GM13977 (cell line): ENCODE data around the gene CNGA3.

Experiments
- DNase-seq: peaks from one replicate; pipeline ENCODE4 v3.0.0; 2012; ENCODE audit warnings: low spot score
- in situ Hi-C: fragments of 300-500 bp; cut with MboI; formaldehyde crosslinking; loops from one replicate; pipeline ENCODE4 v1.12.0; 2022; ENCODE audit warnings: low sequenced_read_pairs, low pct_unique_long_range_greater_than_20kb, mixed read lengths, inconsistent platforms; ENCODE audit not compliant: unreplicated experiment
- TF ChIP-seq, protein P1 (sequence below): IDR thresholded peaks from 2 replicates; pipeline ENCODE4 v1.5.1; 2012; ENCODE audit warnings: mild to moderate bottlenecking, control low read depth; ENCODE audit not compliant: insufficient read depth; ENCODE audit errors: extremely low read depth, missing control alignments

CNGA3 gene

DNA sequence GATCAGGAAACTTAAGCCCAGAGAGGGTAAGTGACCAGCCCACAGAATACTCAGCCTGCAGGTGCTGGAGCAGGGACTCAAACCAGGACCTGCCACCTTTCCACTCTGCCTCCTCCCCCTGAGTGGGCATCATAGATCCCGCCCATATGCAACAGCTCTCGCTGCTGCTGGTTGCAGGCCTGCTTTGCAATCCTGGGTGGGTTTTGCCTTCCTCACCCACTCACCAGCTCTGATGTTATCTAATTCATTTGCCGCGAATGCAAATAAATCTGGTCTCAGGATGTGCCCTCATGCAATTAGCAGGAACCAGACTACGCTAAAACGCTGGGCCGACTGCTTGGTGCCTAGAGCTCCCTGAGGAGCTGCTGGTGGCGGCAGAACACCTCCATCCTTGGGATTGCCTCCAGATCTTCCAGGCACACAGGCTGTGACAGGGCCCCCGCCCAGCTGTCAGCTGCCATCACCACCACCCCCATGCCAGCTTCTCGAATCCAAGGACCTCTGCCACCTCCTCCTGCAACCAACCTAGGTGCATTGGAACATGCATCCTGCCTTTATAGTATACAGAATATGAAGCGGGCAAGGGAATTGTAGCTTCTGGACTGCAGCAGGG, 28.8 kb downstream of the CNGA3 start:
- DNase-seq = no peak
- TF ChIP-seq, protein P1, sequence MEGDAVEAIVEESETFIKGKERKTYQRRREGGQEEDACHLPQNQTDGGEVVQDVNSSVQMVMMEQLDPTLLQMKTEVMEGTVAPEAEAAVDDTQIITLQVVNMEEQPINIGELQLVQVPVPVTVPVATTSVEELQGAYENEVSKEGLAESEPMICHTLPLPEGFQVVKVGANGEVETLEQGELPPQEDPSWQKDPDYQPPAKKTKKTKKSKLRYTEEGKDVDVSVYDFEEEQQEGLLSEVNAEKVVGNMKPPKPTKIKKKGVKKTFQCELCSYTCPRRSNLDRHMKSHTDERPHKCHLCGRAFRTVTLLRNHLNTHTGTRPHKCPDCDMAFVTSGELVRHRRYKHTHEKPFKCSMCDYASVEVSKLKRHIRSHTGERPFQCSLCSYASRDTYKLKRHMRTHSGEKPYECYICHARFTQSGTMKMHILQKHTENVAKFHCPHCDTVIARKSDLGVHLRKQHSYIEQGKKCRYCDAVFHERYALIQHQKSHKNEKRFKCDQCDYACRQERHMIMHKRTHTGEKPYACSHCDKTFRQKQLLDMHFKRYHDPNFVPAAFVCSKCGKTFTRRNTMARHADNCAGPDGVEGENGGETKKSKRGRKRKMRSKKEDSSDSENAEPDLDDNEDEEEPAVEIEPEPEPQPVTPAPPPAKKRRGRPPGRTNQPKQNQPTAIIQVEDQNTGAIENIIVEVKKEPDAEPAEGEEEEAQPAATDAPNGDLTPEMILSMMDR = no peak
- in situ Hi-C loops = loop anchor here (25.0 kb wide), 1 partner anchor 563 kb away; no protein-coding TSS in a partner anchor

DNA sequence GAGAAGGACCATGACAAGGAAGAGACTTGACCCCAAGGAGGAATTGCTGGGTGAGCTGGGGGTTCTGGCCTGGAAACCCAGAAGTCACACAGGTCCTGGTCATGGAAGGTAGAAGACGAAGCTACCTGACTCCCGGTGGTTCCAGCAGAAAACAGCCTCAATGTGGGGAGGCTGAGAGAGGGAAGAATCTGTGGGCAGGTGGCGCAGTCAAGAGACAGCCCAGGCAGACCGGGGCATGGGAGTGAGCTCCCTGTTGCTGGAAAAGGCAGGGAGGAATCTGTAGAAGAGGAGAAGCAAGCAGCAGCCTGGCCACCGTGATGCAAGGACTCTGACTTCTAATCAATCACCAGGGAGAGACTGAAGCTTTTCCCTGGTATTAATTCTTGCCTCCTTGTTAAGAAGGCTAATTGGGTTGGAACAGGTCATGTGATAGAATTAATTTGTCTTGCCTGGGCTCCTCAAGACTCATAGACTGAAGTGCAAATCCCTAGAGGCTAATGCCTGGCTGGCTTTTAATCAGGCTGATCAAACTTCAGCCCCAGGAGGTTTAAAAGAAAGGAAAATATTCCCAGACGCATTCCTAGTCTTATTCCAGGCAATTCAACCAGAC, 30.1 kb downstream of the CNGA3 start:
- in situ Hi-C loops = loop anchor here (25.0 kb wide), 1 partner anchor 564 kb away; no protein-coding TSS in a partner anchor
- no peak for DNase-seq

DNA sequence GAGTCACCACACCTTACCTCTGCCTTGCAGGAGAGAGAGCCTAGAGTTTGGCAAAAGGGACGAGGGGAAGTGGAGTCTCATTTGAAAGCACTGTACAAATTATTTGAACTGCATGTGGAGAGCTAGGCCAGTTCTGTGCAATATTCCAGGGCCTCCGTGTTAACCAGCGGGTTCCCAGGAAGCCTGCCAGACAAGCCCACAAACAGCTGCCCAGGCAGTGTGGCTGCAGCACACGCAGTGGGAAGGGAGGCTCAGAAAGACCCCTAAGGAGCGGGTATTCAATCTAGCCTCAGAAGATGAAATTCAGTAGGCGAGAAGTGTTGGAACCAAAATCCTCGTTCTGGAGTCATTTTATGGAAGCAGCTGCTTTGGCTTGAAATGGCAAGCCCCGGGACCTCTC, 30.7 kb downstream of the CNGA3 start:
- in situ Hi-C loops = loop anchor here (25.0 kb wide), 1 partner anchor 565 kb away; no protein-coding TSS in a partner anchor
- TF ChIP-seq, protein P1 = no peak
- no peak for DNase-seq

More for the DNA sequence above, 30.1 kb downstream of the CNGA3 start:
- TF ChIP-seq, protein P1 = no peak

DNA sequence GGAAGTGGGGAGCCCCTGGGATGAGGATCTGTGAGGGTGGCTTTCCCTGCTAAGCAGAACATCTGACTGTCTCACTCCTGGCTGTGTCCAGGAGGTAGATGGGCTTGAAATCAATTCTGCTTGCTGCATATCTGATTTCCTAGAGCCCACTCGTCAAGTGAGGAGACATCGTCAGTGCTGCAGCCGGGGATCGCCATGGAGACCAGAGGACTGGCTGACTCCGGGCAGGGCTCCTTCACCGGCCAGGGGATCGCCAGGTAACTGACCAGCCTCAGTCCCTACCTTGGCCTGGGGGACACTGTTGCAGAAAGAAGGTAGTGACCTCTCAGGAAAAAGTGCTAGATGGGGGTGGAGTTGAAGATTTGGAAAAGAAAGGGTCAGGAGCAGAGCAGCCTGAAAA, 31.3 kb downstream of the CNGA3 start:
- no peak for DNase-seq
- TF ChIP-seq, protein P1 = no peak
- in situ Hi-C loops = loop anchor here (25.0 kb wide), 1 partner anchor 565 kb away; no protein-coding TSS in a partner anchor

DNA sequence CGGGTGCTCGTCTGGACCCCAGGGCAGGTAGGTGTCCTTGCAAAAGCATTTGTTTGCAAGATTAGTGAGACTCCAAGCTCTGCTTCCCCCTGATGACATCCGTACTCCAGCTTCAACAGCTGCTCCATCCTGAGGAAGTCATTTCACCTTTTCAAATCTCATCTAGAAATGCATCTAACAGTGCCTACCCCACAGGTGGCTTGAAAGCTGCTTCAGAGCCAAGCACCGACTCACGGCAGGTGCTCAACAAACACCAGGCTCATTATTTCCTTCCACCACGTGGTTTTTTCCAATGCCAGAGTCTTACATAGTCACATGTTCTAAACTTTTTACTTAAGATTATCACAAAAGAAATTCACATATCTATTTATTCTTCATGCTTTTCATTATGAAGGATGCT, 31.9 kb downstream of the CNGA3 start:
- no peak for DNase-seq
- TF ChIP-seq, protein P1 = no peak
- in situ Hi-C loops = loop anchor here (25.0 kb wide), 1 partner anchor 566 kb away; no protein-coding TSS in a partner anchor

DNA sequence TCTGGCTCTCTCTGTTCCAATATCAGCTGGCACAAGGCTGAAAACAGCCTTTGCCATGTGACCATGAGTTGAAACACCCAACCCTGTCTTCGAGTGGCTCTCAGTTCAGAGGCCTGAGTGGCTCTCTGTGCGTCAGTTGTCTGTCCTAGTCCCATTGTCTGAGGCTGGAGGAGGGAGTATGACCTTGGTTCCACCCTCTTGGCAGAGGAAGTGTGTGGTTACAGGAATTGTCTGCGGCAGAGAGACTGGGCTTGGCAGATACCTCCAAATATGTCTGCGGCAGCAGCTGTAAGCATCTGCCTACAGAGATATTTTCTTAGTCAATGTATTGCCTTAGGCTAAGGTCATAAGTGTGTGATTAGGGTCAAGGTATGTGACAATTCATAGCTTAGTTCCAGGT, 32.6 kb downstream of the CNGA3 start:
- TF ChIP-seq, protein P1 = no peak
- no peak for DNase-seq
- in situ Hi-C loops = loop anchor here (25.0 kb wide), 1 partner anchor 567 kb away; no protein-coding TSS in a partner anchor
